Measurements from ENCODE around the gene TSC22D3.

TSC22D3 gene

DNA sequence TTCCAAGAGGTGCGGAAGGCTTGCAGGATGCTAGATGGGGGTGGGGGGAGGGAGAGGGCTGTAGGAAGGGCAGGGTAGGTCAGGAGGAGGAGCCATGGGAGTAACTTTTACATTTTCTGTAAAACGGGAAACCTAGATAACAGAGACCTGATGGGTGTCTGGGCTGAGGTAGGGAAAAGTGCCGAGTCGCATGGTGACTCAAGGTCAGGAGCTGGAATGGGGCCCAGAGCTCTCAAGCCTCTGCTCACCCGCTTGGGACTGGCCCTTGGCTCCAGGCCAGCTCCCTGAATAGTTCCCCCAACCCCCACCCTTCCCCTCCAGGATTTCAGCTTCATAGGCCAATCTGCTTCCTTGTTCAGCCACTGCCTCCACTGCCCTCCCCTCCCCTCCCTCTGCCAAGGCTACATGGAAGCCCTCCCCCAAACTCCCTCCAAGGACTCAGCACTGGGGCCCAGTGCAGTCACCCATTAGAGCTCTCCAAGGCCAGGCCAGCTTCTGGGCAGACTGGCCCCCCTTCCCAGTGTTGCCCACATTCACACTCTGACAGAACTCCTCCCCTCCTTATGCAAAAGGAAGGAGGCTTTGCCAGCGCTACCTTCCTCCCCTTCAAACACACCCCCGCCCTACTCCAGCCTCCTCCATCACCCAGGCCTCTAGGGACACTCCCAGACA, 43.6 kb downstream of the TSC22D3 start:
- H3K4me3 ChIP-seq (ENCODE audit: low read depth, low read length) = no peak overlapping the region
- ChIA-PET POLR2A (interaction anchor here (0.9 kb wide), 1 partner anchor 15 kb away, joined by 3 read pairs; no protein-coding TSS in a partner anchor), CTCF (interaction anchor here (0.8 to 0.9 kb wide), 2 partner anchors 13 to 14 kb away, joined by 3 read pairs; no protein-coding TSS in a partner anchor)
- no peak for DNase-seq (ENCODE audit: low read depth, low spot score)
- TF ChIP-seq, protein P1, sequence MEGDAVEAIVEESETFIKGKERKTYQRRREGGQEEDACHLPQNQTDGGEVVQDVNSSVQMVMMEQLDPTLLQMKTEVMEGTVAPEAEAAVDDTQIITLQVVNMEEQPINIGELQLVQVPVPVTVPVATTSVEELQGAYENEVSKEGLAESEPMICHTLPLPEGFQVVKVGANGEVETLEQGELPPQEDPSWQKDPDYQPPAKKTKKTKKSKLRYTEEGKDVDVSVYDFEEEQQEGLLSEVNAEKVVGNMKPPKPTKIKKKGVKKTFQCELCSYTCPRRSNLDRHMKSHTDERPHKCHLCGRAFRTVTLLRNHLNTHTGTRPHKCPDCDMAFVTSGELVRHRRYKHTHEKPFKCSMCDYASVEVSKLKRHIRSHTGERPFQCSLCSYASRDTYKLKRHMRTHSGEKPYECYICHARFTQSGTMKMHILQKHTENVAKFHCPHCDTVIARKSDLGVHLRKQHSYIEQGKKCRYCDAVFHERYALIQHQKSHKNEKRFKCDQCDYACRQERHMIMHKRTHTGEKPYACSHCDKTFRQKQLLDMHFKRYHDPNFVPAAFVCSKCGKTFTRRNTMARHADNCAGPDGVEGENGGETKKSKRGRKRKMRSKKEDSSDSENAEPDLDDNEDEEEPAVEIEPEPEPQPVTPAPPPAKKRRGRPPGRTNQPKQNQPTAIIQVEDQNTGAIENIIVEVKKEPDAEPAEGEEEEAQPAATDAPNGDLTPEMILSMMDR (IDR thresholded peaks at IDR 0.05; ENCODE audit: insufficient read depth, low read length, missing control alignments) = no peak

DNA sequence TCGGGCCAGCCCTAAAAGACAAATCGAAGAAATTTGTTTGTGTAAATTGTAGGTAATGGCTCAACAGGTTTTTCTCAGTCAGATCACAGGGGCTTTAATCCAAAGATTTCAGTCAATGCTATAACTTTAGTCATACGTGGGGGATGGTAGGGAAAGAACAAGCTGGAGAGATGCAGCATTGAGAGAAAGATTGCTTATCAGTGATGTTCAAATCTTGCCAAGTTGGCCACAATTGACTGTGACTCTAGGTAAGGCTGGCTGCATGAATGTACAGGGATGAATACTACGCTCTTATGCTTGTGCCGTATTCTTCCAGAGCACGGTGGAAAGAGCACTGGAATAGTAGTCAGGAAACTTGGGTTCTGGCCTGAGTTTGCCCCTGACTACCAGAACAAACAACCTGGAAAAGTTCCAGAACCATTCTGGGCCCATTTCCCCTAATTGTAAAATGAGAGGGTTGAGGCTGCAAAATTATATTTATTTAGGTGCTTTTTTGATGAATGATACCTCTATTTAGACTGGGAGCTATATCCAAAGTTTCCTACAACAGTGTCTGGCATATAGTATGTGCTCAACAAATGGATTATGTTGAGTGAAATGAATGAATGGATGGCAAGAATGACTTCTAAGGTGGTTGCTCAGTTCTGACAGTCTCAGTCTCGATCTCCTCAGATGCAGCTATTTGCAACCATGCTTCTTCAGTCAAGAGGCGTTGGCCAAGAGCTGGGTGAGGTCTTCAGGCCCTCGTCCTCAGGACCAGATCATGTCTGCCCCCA, 44.4 kb downstream of the TSC22D3 start:
- ChIA-PET CTCF (interaction anchor here (0.8 to 0.9 kb wide), 2 partner anchors 12 to 13 kb away, joined by 3 read pairs; no protein-coding TSS in a partner anchor), POLR2A (interaction anchor here (0.9 kb wide), 1 partner anchor 15 kb away, joined by 3 read pairs; no protein-coding TSS in a partner anchor)
- no peak for DNase-seq (ENCODE audit: low read depth, low spot score)
- H3K4me3 ChIP-seq (ENCODE audit: low read depth, low read length) = no peak overlapping the region
- TF ChIP-seq, protein P1 (IDR thresholded peaks at IDR 0.05; ENCODE audit: insufficient read depth, low read length, missing control alignments) = no peak

DNA sequence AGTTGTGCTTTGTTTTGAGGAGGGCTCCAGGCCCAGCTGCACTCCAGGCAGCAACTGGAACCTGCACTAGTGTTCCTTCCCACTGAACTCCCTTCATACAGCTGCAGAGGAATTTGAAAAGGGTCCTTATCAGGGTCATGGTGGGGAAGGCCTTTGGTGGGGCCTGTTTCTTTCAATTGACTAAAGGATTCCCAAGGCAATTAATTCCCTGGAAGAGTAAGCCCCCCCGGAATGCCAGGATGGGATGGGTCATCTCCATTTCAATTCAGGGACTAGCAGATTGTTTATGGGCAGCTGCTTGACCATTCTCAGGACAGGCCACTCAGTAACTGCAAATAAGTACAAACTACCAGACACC, 45.3 kb downstream of the TSC22D3 start:
- no peak overlapping the region for H3K4me3 ChIP-seq (ENCODE audit: low read depth, low read length)
- TF ChIP-seq, protein P1 (IDR thresholded peaks at IDR 0.05; ENCODE audit: insufficient read depth, low read length, missing control alignments) = no peak
- ChIA-PET POLR2A (interaction anchor here (1.4 kb wide), 1 partner anchor 15 kb away, joined by 6 read pairs; no protein-coding TSS in a partner anchor), CTCF (interaction anchor here (1.2 kb wide), 1 partner anchor 7 kb away, joined by 3 read pairs; no protein-coding TSS in a partner anchor)
- no peak for DNase-seq (ENCODE audit: low read depth, low spot score)

DNA sequence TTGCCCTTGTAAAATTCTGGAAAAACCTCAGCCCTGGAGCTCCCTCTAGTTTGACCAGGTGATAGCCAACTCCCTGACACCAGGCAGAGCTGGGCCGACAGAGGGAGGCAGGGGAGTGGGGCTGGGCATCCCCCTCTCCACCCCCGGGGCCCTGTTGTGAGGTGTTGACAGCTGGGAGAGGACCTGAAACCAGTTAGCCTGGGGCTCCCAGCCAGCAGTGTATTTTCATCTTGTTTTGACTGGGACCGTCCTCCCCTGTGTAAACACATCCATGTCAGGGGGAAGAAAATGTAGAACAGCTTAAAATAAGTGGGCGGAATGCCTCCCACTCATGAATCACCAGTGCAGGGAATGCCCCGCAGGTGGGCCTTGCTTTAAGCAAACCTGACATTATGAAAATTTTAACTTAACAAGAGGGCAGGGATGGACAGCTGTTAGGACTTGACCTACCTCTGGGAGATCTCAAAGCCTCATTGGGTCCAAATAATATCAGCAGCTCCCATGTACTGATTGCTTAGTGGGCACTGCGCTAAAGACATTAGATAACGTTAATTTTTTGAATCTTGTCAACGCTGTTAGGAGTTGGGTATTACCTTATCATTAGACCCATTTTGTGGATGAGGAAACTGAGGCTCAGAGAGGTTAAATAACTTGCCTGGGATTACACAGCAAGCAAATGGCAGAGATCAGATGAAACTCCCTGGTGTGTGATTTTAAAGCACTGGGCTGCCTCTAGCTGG, 45.9 kb downstream of the TSC22D3 start:
- TF ChIP-seq, protein P1 (IDR thresholded peaks at IDR 0.05; ENCODE audit: insufficient read depth, low read length, missing control alignments) = no peak
- CTCF ChIA-PET = interaction anchor here (0.7 to 1.7 kb wide), 4 partner anchors 8 to 167 kb away, joined by 3 to 10 read pairs (median 4); no protein-coding TSS in a partner anchor
- no peak overlapping the region for H3K4me3 ChIP-seq (ENCODE audit: low read depth, low read length)
- no peak for DNase-seq (ENCODE audit: low read depth, low spot score)
- POLR2A ChIA-PET = interaction anchor here (1.4 kb wide), 1 partner anchor 14 kb away, joined by 6 read pairs; no protein-coding TSS in a partner anchor

DNA sequence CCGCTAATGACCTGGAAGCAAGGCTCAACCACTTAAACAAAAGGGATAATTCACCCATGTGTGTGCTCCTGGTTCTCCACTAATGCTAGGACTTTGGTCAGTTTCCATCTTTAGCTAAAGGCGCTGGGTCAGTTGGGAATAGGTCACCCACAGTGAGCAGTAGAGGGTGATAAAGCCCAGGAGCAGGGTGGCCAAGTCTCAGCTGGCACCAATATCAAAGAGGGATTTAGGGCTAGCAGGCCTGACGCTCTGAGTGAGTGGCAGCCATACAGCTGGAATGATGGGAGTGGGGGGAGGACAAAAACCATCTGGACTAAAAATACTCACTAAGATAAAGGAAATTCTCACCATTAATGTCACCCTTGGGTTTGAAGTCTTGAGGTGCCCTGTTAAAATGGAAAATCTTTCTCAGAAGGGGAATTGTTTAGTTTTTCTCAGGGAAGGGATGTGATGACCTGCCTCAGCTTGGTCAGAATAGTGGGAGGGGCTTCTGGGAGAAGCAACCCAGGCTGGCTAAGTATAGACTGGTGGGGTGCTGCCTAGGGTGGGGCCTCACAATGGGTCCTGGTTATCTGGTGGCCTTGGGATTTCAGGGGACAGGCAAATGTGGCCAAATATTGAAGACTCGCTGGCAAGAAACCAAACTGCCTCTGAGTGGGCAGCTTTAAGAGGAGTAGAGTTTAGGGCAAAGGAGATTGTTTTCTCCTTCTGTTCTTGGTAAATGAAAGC, 47.1 kb downstream of the TSC22D3 start:
- ChIA-PET CTCF (interaction anchor here (0.7 to 1.7 kb wide), 2 partner anchors 11 to 166 kb away, joined by 3 to 10 read pairs; no protein-coding TSS in a partner anchor), POLR2A (interaction anchor here (1.4 kb wide), 1 partner anchor 13 kb away, joined by 6 read pairs; no protein-coding TSS in a partner anchor)
- no peak overlapping the region for H3K4me3 ChIP-seq (ENCODE audit: low read depth, low read length)
- DNase-seq (ENCODE audit: low read depth, low spot score) = no peak
- TF ChIP-seq, protein P1 (IDR thresholded peaks at IDR 0.05; ENCODE audit: insufficient read depth, low read length, missing control alignments) = no peak
